ENCODE results near the gene LKAAEAR1.
A peak's percentile ranks its signal among the peaks of the same experiment; 100 is the strongest.

LKAAEAR1 gene

DNA sequence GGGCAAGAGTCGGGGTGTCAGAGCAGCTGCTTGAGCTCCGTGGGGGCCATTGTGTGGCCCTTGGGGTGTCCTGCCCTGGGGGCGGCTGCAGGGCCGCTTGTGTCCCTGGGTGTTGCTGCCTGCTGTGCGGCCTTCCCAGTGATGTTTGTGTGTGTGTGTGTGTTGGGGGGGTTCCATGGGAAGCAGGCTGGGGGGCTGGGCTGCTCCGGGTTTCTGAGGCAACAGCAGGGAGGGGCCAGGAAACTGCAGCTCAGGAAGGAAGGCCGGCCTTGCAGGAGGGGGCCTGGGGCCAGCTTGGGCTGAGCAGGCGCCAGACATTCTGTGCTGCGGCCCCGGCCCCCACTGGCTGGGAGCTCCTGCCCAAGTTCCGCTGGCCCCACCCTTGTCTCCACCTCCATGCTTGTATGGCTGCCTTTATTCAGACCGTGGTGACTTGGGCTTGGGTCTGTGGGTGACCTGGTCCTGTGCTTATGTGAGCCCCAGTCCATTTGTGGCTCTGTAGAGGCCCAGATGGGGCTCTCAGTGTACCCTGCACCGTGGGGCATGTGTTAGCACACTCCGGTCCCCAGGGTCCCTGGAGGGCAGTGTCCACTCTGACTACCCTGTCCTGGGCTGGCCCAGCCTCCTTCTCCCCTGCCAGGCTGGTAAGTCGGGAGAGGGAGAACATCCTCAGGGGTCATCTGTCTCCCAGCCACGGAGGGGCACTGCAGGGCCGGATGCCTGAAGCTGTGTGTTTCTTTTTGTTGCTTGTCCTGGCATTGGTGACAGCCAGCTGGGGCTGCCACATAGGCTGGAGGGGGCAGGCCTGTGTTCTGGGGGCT, 30.1 kb downstream of the LKAAEAR1 start:
- peaks cover 9 to 24% of the 10 kb centered on the region in 2 donors for H3K4me1 Mint-ChIP-seq
- H3K27me3 Mint-ChIP-seq, result peaks cover 47 to 66% of the 10 kb centered on the region in 2 donors
- DNase-seq (no peak), ATAC-seq (replicated peaks) (peak in 1 of 2 donors; percentile 8)
- H3K36me3 Mint-ChIP-seq, result peaks cover 0 to 2% of the 10 kb centered on the region in 2 donors
- H3K4me3 Mint-ChIP-seq, result no peak overlapping the region
- H3K9me3 Mint-ChIP-seq, result no peaks in the 10 kb centered on the region
- no peak overlapping the region for H3K27ac Mint-ChIP-seq

DNA sequence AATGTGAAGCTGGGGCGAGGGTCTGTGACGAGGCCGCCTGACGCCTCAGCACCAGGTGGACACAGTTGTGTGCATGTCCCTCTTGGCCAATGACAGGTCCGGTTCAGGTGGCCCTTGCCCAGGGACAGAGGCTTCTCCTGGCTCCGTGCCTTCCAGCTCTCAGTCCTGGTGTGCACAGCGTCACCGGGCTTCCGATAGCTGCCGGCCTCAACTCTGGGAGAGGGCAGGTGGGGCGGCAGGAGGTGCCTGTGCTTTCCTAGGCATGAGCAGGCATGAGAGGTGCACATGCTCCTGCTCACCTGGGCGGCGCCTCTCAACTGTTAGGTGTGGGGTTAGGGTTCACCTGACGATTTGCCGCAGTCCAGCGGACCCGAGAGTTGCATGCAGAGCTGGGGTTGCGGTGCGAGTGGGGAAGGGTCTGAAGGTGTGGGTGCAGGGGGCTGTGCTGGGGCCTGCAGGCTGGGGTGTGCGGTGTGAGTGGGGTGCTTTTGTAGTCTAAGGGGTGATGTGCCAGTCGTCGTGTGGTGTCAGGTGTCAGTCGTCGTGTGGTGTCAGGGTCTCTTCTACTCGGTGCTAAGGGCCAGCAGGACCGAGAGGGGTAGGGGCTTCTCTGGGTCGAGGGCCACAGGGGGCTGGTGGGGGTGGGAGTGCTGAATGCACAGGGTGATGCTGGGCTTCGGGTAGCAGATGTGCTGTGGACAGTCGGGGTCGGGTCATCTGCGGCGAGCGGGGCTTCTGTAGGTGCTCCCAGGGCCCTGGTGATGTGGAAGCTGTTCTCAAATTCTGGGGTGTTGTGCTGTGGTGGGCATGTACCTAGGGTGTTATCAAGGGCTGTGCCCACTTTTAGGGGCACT, 31.0 kb downstream of the LKAAEAR1 start:
- ATAC-seq (replicated peaks) (no peak), DNase-seq (no peak)
- H3K27ac Mint-ChIP-seq, result no peak overlapping the region
- H3K4me1 Mint-ChIP-seq, result peaks cover 8 to 21% of the 10 kb centered on the region in 2 donors
- peaks cover 0 to 4% of the 10 kb centered on the region in 2 donors for H3K36me3 Mint-ChIP-seq
- no peaks in the 10 kb centered on the region for H3K9me3 Mint-ChIP-seq
- no peak overlapping the region for H3K4me3 Mint-ChIP-seq
- H3K27me3 Mint-ChIP-seq, result peaks cover 49 to 69% of the 10 kb centered on the region in 2 donors

DNA sequence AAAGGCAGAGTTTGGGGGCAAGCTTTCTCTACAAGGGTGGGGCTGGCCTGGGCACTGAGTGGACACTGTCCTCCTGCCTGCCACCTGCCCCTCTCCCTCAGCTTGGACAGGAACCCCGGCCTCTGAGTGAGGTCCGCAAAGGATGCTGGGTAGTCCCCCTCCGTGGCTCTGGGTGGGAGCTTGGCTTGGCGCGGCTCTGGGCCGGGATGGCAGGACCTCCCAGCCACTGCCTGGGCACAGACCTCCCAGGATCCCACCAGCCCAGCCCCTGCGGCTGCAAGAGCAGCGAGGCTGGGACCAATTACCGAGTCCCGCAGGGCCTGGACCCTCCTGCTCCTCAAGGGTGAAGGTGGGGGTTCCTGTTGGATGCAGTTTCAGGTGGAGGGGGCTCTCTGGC, 31.9 kb downstream of the LKAAEAR1 start:
- Mint-ChIP-seq H3K4me3 (no peak overlapping the region), H3K27me3 (peaks cover 52 to 76% of the 10 kb centered on the region in 2 donors), H3K36me3 (peaks cover 0 to 4% of the 10 kb centered on the region in 2 donors), H3K9me3 (no peaks in the 10 kb centered on the region), H3K27ac (no peak overlapping the region), H3K4me1 (peaks cover 5 to 12% of the 10 kb centered on the region in 2 donors)
- DNase-seq (no peak), ATAC-seq (replicated peaks) (no peak)

DNA sequence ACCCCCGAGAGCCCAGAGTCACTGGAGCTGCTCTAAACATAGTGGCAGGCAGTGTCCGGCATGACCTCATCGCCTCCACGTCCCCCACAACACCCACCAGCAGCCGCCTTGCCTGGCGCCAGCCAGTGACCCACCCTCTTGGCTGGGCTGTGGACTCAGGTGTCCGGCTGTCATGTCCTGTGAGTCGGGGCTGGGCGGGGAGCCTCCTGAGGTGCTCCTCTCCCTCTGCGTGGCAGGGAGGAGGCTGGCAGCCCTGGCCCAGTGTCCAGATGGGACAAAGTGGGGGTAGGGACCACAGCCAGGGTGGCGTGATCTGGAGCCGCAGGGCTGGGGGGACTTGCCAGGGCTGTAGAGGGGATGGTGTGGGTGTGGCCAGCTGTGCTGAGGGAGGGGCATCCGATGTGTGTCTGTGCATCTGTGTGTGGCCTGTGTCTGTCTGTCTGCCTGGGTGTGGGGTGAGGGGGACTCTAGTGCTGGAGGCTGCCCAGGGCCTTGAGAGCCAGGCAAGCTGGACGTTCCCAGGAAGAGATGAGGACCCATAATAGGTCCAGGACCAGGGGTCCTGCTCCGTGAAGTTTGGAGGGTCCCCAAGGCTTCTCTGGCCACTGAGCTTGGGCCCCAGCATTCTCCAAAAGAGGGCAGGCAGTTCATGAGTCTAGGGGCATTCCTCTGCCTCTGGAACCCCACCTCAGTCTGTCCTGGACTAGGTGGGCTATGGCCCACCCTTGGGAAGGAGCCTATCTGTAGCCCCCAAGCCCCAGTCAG, 32.5 kb downstream of the LKAAEAR1 start:
- H3K36me3 Mint-ChIP-seq, result peaks cover 0 to 4% of the 10 kb centered on the region in 2 donors
- H3K4me1 Mint-ChIP-seq, result peaks cover 2 to 7% of the 10 kb centered on the region in 2 donors
- no peaks in the 10 kb centered on the region for H3K9me3 Mint-ChIP-seq
- peaks cover 57 to 82% of the 10 kb centered on the region in 2 donors for H3K27me3 Mint-ChIP-seq
- DNase-seq (no peak), ATAC-seq (replicated peaks) (no peak)
- H3K27ac Mint-ChIP-seq, result no peak overlapping the region
- no peak overlapping the region for H3K4me3 Mint-ChIP-seq

DNA sequence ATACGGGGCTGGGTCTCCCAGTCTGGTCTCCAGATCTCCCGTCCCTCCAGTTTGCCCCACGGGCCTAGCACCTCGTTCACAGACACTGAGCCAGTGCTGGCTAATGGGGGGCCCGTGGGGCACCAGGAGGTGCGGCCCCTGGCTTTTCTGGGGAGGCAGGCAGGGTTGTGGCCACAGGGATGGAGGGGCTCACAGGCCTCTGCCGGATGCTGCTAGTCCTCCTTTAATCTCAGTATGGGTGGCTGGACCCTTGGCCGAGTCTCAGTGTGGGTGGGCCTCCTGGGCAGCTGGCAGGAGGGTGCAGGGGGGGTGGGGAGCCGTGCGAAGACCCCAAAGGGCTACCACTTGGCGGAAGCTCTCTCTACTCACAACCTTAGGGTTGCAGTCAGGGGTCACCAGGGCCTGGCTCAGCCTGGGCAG, 33.2 kb downstream of the LKAAEAR1 start:
- H3K27me3 Mint-ChIP-seq, result peaks cover 64 to 86% of the 10 kb centered on the region in 2 donors
- ATAC-seq (replicated peaks) (no peak), DNase-seq (no peak)
- no peak overlapping the region for H3K27ac Mint-ChIP-seq
- peaks cover 2 to 7% of the 10 kb centered on the region in 2 donors for H3K4me1 Mint-ChIP-seq
- H3K36me3 Mint-ChIP-seq, result peaks cover 0 to 4% of the 10 kb centered on the region in 2 donors
- H3K4me3 Mint-ChIP-seq, result no peak overlapping the region
- no peaks in the 10 kb centered on the region for H3K9me3 Mint-ChIP-seq

DNA sequence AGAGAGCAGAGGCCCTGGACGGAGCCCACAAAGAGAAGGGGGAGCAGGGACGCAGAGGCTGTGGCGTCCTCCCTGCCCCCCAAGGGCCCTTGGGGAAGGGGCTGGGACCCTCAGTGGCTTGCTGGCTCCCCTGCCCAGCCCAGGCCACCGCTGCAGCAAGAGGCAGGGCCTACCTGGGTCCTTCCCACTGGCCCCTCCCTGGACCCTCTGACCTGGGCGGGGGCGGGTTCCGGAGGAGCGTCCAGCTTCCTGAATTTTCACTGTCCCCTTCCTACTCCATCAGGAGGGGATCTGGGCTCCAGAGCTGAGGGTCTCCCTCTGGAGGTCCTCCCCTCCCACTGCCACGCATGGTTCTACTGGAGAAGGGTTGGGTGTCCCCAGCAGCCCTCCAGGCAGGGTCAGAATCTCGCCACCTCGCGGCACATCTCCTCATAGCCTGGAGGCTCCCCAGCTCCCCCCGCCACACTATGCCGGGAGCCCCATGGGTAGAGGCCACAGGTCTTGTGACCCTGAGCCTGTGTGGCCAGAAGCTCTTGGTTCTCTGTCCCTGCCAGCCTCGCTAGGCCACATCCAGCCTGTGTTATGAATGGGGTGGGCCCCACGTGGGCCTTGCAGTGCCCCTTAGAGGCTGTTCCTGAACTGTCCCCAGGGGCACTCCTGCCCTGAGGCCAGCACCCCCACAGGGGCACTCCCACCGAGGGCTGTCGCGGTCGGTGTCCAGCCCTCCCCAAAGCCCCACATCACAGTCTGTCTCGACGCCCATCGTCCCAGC, 33.8 kb downstream of the LKAAEAR1 start:
- ATAC-seq (replicated peaks) (peak in 1 of 2 donors; percentile 15), DNase-seq (no peak)
- Mint-ChIP-seq H3K9me3 (no peaks in the 10 kb centered on the region), H3K4me1 (peaks cover 2 to 7% of the 10 kb centered on the region in 2 donors), H3K27me3 (peaks cover 68 to 86% of the 10 kb centered on the region in 2 donors), H3K27ac (peak overlapping the region; percentile 62), H3K36me3 (peaks cover 0 to 4% of the 10 kb centered on the region in 2 donors), H3K4me3 (peak overlapping the region; percentile 50 to 55)

DNA sequence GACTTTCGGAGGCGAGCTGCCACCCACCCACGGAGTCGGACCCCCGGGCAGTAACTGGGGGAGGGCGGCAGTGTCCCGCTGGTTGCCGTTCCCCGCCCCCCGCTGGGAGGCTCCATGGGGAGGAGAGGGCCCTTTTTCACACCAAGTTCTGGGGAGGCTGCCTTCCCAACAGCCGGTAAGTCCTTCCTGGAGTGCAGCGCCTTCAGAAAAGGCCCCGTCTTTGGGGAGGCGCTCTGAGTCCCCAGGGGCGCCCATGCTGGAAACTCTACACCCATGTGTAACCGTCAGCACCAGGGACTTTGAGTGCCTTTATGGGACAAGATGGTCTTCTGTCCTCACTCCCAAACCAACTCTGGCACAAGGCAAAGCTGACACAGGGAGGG, 34.3 kb downstream of the LKAAEAR1 start:
- H3K27me3 Mint-ChIP-seq, result peaks cover 67 to 86% of the 10 kb centered on the region in 2 donors
- peaks cover 2 to 7% of the 10 kb centered on the region in 2 donors for H3K4me1 Mint-ChIP-seq
- ATAC-seq (replicated peaks) (no peak), DNase-seq (no peak)
- peaks cover 0 to 1% of the 10 kb centered on the region in 2 donors for H3K36me3 Mint-ChIP-seq
- H3K4me3 Mint-ChIP-seq, result peak overlapping the region; percentile 48 to 71
- H3K9me3 Mint-ChIP-seq, result no peaks in the 10 kb centered on the region
- H3K27ac Mint-ChIP-seq, result peak overlapping the region; percentile 47

DNA sequence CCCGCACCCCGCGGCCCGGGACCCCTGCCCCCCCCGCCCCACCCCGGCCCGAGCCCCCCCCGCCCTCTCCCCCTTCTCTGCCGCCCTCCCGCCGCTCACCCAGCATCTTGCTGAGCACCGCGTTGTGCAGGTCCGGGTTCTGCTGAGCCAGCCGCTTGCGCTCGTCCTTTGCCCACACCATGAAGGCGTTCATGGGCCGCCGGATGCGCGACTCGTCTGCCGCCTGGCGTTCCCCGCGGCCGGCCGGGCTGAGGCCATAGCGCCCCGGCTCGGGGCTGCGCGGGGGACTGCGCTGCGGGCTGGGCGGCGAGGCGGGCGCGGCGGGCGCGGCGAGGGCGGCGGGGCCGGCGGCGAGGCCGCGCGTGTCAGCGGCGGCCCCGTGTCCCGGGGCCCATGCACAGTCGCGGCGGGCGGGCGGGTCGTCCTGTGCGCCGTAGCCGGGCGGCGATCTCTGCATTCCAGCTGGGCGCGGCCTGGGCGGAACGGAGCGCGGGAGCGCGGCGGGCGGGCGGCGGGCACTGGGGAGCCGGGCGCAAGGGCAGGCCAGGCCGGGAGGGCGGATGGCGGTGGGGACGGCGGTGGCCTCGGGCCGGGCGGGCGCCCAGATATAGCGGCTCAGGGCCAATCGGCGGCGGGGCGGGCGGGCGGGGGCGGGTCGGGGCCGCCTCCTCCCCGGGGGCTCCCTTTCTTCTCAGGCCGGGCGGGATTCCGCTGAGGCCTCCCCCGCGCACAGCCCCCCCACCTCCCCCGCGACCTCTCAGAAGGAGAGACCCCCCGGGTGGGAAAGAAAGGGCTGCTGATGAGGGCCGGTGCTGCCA, 34.9 kb downstream of the LKAAEAR1 start, which contains the start of gene SOX18:
TSS of gene SOX18 (minus strand) at position 580 of the 818 bp plus-strand sequence. CDS start at position 457, 123 bp downstream.
- H3K27me3 Mint-ChIP-seq, result peaks cover 68 to 88% of the 10 kb centered on the region in 2 donors
- DNase-seq (no peak), ATAC-seq (replicated peaks) (peak; percentile 60)
- H3K9me3 Mint-ChIP-seq, result no peaks in the 10 kb centered on the region
- peak within 1 kb of the TSS; percentile 67 to 71 for H3K4me3 Mint-ChIP-seq
- H3K27ac Mint-ChIP-seq, result peak within 1 kb of the TSS; percentile 80
- peaks cover 0 to 1% of the 10 kb centered on the region in 2 donors for H3K36me3 Mint-ChIP-seq
- H3K4me1 Mint-ChIP-seq, result peaks cover 2 to 7% of the 10 kb centered on the region in 2 donors

DNA sequence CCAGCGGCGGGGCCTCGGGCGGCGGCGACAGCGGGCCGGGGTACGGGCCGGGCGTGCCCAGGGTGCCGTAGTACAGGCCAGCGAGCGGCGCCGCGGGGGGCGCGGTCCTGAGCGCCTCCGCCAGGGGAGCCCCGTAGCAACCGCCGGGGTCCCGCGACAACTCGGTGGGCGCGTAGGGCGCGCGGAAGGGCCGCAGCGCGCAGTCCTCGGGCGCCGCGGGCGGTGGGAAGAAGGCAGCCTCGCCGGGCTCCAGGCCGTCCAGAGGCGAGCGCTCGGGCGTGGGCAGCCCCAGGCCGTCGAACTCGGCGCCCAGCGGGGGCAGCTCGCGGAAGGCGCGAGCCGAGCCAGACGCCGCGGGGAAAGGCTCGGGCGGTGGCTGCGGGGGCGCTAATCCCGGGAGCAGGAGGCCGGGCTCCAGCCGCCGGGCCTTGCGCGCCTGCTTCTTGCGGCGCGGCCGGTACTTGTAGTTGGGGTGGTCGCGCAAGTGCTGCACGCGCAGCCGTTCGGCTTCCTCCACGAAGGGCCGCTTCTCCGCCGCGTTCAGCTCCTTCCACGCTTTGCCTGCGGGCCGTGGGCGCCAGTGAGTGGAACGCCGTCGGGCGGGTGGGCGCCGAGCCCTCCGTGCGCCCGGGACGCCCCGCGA, 35.7 kb downstream of the LKAAEAR1 start:
- no peak for DNase-seq
- Mint-ChIP-seq H3K9me3 (no peaks in the 10 kb centered on the region), H3K36me3 (peaks cover 0 to 1% of the 10 kb centered on the region in 2 donors), H3K4me3 (no peak overlapping the region), H3K4me1 (peaks cover 3 to 7% of the 10 kb centered on the region in 2 donors), H3K27me3 (peaks cover 62 to 81% of the 10 kb centered on the region in 2 donors), H3K27ac (no peak overlapping the region)
- ATAC-seq (replicated peaks), result no peak

DNA sequence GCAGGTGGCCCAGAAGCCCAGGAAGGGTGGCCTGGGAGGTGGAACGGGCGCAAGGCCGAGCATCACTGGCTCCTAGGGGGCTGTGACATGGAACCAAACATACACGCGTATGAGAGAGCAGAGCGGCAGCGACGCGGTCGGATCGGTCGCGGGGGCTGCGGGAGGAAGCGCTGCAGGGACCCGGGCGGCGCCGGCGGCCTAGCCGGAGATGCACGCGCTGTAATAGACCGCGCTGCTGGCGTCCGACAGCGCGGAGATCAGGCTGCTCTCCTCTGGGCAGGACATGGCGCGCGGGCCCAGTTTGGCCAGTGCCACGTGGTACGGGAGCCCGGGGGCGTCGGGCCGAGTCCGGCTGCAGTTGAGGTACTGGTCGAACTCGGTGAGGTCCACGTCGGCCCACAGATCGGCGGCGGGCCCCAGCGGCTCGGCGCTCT, 36.2 kb downstream of the LKAAEAR1 start:
- H3K27ac Mint-ChIP-seq, result no peak overlapping the region
- peaks cover 3 to 7% of the 10 kb centered on the region in 2 donors for H3K4me1 Mint-ChIP-seq
- DNase-seq (no peak), ATAC-seq (replicated peaks) (no peak)
- peaks cover 57 to 76% of the 10 kb centered on the region in 2 donors for H3K27me3 Mint-ChIP-seq
- no peaks in the 10 kb centered on the region for H3K9me3 Mint-ChIP-seq
- H3K36me3 Mint-ChIP-seq, result peaks cover 0 to 1% of the 10 kb centered on the region in 2 donors
- H3K4me3 Mint-ChIP-seq, result peak overlapping the region in 1 of 2 donors; percentile 19

DNA sequence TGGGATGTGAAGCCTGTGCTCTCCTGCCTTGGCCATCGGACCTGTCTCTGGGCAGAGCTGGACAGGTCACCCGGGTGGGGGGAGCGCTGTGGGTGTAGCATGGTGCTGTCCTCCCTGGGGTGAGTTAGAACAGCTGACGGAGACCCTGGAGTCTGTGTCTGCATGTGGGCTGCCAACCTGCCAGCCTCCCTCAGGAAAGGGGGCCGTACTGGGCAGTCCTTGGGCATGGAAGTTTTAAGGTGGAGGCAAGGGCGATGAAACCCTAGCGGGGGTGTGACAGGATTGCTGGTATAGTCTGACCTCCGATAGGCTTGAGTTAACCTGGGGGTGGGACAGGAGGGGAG, 37.2 kb downstream of the LKAAEAR1 start:
- Mint-ChIP-seq H3K27ac (peak overlapping the region; percentile 14), H3K27me3 (peaks cover 51 to 72% of the 10 kb centered on the region in 2 donors), H3K9me3 (no peaks in the 10 kb centered on the region), H3K4me3 (peak overlapping the region in 1 of 2 donors; percentile 39), H3K4me1 (peaks cover 3 to 7% of the 10 kb centered on the region in 2 donors), H3K36me3 (peaks cover 0 to 1% of the 10 kb centered on the region in 2 donors)
- ATAC-seq (replicated peaks), result no peak
- no peak for DNase-seq

DNA sequence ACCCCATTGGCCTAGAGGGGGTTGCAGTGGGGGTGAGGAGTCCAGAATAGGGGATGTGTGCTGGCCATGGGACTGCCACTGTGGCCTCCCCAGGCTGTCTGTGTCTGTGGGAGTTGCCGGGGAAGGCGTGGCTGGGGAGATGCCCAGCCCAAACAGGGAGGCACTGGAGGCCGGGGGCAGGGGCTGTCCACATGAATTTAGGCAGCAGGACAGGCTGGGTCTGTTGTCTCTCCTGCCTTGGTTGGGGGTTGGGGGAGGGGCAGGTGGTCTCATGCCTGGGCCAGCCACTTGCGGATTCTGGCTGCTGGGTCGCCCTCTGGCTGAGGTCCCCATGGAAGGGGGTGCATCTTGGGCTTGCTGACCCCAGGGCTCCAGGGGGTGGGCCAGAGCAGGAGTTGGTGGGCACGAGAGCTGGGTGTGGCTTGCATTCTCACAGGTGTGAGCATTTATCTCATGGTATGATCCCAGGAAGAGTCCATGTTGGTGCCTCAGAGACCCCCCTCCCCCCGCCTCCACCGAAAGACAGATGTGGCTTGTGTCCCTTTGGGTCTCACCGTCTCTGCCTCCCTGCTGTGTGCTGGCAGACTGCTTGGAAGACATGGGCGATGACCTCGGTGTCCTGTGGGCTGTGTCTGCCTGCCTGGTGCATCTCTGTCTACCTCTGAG, 38.7 kb downstream of the LKAAEAR1 start:
- H3K36me3 Mint-ChIP-seq, result peaks cover 0 to 1% of the 10 kb centered on the region in 2 donors
- ATAC-seq (replicated peaks), result no peak
- peaks cover 2 to 3% of the 10 kb centered on the region in 2 donors for H3K4me1 Mint-ChIP-seq
- no peak overlapping the region for H3K27ac Mint-ChIP-seq
- no peak overlapping the region for H3K4me3 Mint-ChIP-seq
- H3K27me3 Mint-ChIP-seq, result peaks cover 37 to 60% of the 10 kb centered on the region in 2 donors
- H3K9me3 Mint-ChIP-seq, result no peaks in the 10 kb centered on the region
- DNase-seq, result no peak
